HEK293T (cell line): ENCODE measurements around the gene FAM181B.

Experiments used
- BHLHE40 ChIP-seq: fragments of 450-650 bp; IDR thresholded peaks from 2 replicates; pipeline ENCODE4 v1.6.1; 2016; ENCODE audit warnings: mild to moderate bottlenecking, moderate library complexity, borderline replicate concordance
- FOXA1 ChIP-seq: fragments of 450-650 bp; IDR thresholded peaks from 2 replicates; pipeline ENCODE4 v1.6.1; 2016; ENCODE audit warnings: mild to moderate bottlenecking
- FOXM1 ChIP-seq: fragments of 450-650 bp; IDR thresholded peaks from 2 replicates; pipeline ENCODE4 v1.6.1; 2017; ENCODE audit warnings: mild to moderate bottlenecking, borderline replicate concordance
- SP1 ChIP-seq: fragments of 450-650 bp; IDR thresholded peaks from 2 replicates; pipeline ENCODE4 v1.6.1; 2017
- SUZ12 ChIP-seq: fragments of 450-650 bp; IDR thresholded peaks from 2 replicates; pipeline ENCODE4 v1.6.1; 2016; ENCODE audit warnings: mild to moderate bottlenecking

DNA sequence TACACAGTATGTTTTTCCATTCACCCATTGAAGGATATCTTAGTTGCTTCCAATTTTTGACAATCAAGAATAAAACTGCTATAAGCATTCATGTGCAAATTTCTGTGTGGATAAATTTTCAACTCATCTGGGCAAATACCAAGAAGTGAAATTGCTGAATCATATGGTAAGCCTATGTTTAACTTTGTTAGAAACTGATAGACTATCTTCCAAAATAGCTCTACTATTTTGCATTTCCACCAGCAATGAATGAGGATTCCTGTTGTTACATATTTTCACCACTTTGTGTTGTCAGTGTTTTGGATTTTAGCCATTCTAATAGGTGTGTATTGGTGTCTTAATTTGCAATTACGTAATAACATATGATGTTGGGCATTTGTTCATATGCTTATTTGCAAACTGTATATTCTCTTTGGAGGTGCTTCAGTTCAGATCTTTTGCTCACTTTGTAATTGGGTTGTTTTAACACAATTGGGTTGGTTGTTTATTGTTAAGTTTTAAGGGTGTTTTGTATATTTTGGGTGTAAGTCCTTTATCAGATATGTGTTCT lies 49.2 kb upstream of the FAM181B start:
- TF ChIP-seq SUZ12, result no peak
- no peak for TF ChIP-seq BHLHE40
- no peak for TF ChIP-seq FOXA1
- TF ChIP-seq SP1, result no peak
- no peak for TF ChIP-seq FOXM1
